ENCODE results near the gene CEP85L. TPM values are rescaled to one million over a fixed set of nuclear protein-coding genes. Genes with fewer than 3 reads are reported as not detected.

Gene CEP85L
- total RNA-seq, 1 experiment from 2014 or later: 3.7 TPM

GRCh38 chr6:118586746-118587485 lies 64.5 kb downstream of the CEP85L start:
- H3K4me3 ChIP-seq (ENCODE audit: insufficient read depth, low read depth, low read length): no peak overlapping the region
- H3K27me3 ChIP-seq (ENCODE audit: control insufficient read depth, insufficient read depth, low read length): no peaks in the 10 kb centered on the region
- H3K36me3 ChIP-seq (replicated peaks; ENCODE audit: control insufficient read depth, insufficient read depth, low read length): no peaks in the 10 kb centered on the region
- DNase-seq: no peak

- DNase-seq: no peak
- H3K36me3 ChIP-seq (replicated peaks; ENCODE audit: control insufficient read depth, insufficient read depth, low read length): no peaks in the 10 kb centered on the region
- no peaks in the 10 kb centered on the region for H3K27me3 ChIP-seq (ENCODE audit: control insufficient read depth, insufficient read depth, low read length)
- H3K4me3 ChIP-seq (ENCODE audit: insufficient read depth, low read depth, low read length): no peak overlapping the region
Observed at GRCh38 chr6:118584911-118585310, 66.5 kb downstream of the CEP85L start.

DNA sequence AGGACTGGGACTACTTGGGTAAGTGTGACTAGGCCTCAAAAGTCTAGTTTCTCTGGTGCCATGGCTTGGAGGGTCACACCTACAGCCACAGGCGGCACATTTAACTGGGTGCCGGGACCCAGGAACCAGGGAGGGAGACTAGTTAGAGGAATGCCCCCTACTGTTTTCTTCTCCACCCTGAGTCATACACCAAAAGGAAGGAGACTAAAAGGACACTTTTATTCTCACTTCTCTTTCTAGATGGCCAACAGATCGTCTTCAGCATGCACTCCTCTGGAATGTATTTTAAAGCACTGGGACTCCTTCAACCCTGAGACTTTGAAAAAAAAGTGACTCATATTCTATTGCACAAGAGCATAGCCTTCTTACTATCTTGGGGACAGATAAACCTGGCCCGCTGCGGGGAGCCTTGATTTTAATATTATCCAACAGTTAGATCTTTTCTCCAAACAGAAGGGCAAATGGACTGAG lies 69.9 kb downstream of the CEP85L start:
- Histone ChIP-seq H3K36me3 (replicated peaks; ENCODE audit: control insufficient read depth, insufficient read depth, low read length) (peaks cover 3% of the 10 kb centered on the region; the same call in 1 of the 2 replicates), H3K4me3 (ENCODE audit: insufficient read depth, low read depth, low read length) (no peak overlapping the region), H3K27me3 (ENCODE audit: control insufficient read depth, insufficient read depth, low read length) (no peaks in the 10 kb centered on the region)
- DNase-seq: no peak

- DNase-seq: peak; percentile 60
- H3K27me3 ChIP-seq (ENCODE audit: control insufficient read depth, insufficient read depth, low read length): no peaks in the 10 kb centered on the region
- H3K4me3 ChIP-seq (ENCODE audit: insufficient read depth, low read depth, low read length): no peak overlapping the region
- peaks cover 5% of the 10 kb centered on the region; the same call in 1 of the 2 replicates for H3K36me3 ChIP-seq (replicated peaks; ENCODE audit: control insufficient read depth, insufficient read depth, low read length)
Observed at GRCh38 chr6:118580585-118581419, 70.6 kb downstream of the CEP85L start.

- no peak for DNase-seq
- no peak overlapping the region for H3K4me3 ChIP-seq (ENCODE audit: insufficient read depth, low read depth, low read length)
Observed at GRCh38 chr6:118579786-118580185, 71.6 kb downstream of the CEP85L start.

GRCh38 chr6:118578617-118579016 lies 72.8 kb downstream of the CEP85L start:
- Histone ChIP-seq H3K27me3 (ENCODE audit: control insufficient read depth, insufficient read depth, low read length) (no peaks in the 10 kb centered on the region), H3K4me3 (ENCODE audit: insufficient read depth, low read depth, low read length) (no peak overlapping the region), H3K36me3 (replicated peaks; ENCODE audit: control insufficient read depth, insufficient read depth, low read length) (peaks cover 5% of the 10 kb centered on the region)
- DNase-seq: no peak

More at GRCh38 chr6:118579786-118580185, 71.6 kb downstream of the CEP85L start:
- H3K36me3 ChIP-seq (replicated peaks; ENCODE audit: control insufficient read depth, insufficient read depth, low read length): peaks cover 5% of the 10 kb centered on the region
- H3K27me3 ChIP-seq (ENCODE audit: control insufficient read depth, insufficient read depth, low read length): no peaks in the 10 kb centered on the region

DNA sequence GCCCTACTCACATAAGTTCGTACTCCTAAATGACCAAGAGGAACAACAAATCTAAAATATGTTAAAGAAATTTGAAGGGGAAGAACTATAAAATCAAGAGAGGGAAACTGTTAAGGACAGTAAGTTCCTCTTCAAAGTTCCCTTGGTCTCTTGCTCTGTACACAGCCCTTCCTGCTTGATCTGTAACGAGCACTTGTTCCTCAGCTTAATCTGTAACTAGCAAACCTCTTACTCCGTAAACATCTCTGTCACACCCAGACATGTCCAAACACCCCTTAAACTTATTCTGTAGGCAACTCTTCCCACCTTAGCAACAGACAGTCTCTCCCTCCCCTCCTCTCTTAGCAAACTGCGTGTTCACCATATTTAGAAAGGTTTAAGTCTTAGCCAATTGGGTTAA lies 73.4 kb downstream of the CEP85L start:
- Histone ChIP-seq H3K36me3 (replicated peaks; ENCODE audit: control insufficient read depth, insufficient read depth, low read length) (peaks cover 5% of the 10 kb centered on the region), H3K4me3 (ENCODE audit: insufficient read depth, low read depth, low read length) (no peak overlapping the region)
- DNase-seq: no peak

GRCh38 chr6:118574051-118574865 lies 77.1 kb downstream of the CEP85L start:
- H3K4me3 ChIP-seq (ENCODE audit: insufficient read depth, low read depth, low read length): peak overlapping the region; percentile 38; the same call in 1 of the 2 replicates
- DNase-seq: no peak
- H3K36me3 ChIP-seq (replicated peaks; ENCODE audit: control insufficient read depth, insufficient read depth, low read length): peaks cover 5% of the 10 kb centered on the region
- H3K27me3 ChIP-seq (ENCODE audit: control insufficient read depth, insufficient read depth, low read length): no peaks in the 10 kb centered on the region

More for the DNA sequence above, 73.4 kb downstream of the CEP85L start:
- no peaks in the 10 kb centered on the region for H3K27me3 ChIP-seq (ENCODE audit: control insufficient read depth, insufficient read depth, low read length)

DNA sequence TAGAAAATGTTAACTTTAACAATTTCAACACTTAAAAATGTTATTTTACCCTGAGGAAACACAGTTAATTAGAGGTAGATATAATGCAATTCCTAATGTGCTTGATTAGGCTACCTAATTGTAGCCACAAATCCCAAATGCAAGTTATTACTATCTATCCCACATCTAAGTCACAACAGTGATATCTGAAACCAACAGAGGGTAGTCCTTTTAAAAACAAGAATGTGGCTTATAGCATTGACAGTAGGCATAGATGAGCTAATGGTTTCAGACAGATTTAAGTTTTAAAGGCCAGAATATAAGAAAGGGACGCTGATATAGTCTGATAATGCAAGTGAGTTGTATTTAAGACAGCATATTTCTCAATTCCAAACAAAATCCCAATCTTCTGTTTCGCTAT lies 80.3 kb downstream of the CEP85L start:
- H3K36me3 ChIP-seq (replicated peaks; ENCODE audit: control insufficient read depth, insufficient read depth, low read length): no peaks in the 10 kb centered on the region; the same call in 1 of the 2 replicates
- H3K4me3 ChIP-seq (ENCODE audit: insufficient read depth, low read depth, low read length): no peak overlapping the region
- no peak for DNase-seq
- no peaks in the 10 kb centered on the region for H3K27me3 ChIP-seq (ENCODE audit: control insufficient read depth, insufficient read depth, low read length)

- Histone ChIP-seq H3K36me3 (replicated peaks; ENCODE audit: control insufficient read depth, insufficient read depth, low read length) (peaks cover 6% of the 10 kb centered on the region), H3K4me3 (ENCODE audit: insufficient read depth, low read depth, low read length) (no peak overlapping the region), H3K27me3 (ENCODE audit: control insufficient read depth, insufficient read depth, low read length) (no peaks in the 10 kb centered on the region)
- DNase-seq: no peak
Observed at GRCh38 chr6:118569498-118569897, 81.9 kb downstream of the CEP85L start.

- Histone ChIP-seq H3K4me3 (ENCODE audit: insufficient read depth, low read depth, low read length) (no peak overlapping the region), H3K36me3 (replicated peaks; ENCODE audit: control insufficient read depth, insufficient read depth, low read length) (peaks cover 6% of the 10 kb centered on the region), H3K27me3 (ENCODE audit: control insufficient read depth, insufficient read depth, low read length) (no peaks in the 10 kb centered on the region)
- no peak for DNase-seq
Observed at GRCh38 chr6:118567974-118568373, 83.4 kb downstream of the CEP85L start.

GRCh38 chr6:118565311-118565960 lies 86.0 kb downstream of the CEP85L start:
- H3K36me3 ChIP-seq (replicated peaks; ENCODE audit: control insufficient read depth, insufficient read depth, low read length): peaks cover 6% of the 10 kb centered on the region
- no peaks in the 10 kb centered on the region for H3K27me3 ChIP-seq (ENCODE audit: control insufficient read depth, insufficient read depth, low read length)
- peak; percentile 28 for DNase-seq
- no peak overlapping the region for H3K4me3 ChIP-seq (ENCODE audit: insufficient read depth, low read depth, low read length)

GRCh38 chr6:118562959-118563358 lies 88.4 kb downstream of the CEP85L start:
- H3K36me3 ChIP-seq (replicated peaks; ENCODE audit: control insufficient read depth, insufficient read depth, low read length): peaks cover 6% of the 10 kb centered on the region
- H3K4me3 ChIP-seq (ENCODE audit: insufficient read depth, low read depth, low read length): no peak overlapping the region
- no peaks in the 10 kb centered on the region for H3K27me3 ChIP-seq (ENCODE audit: control insufficient read depth, insufficient read depth, low read length)
- DNase-seq: no peak

- H3K27me3 ChIP-seq (ENCODE audit: control insufficient read depth, insufficient read depth, low read length): no peaks in the 10 kb centered on the region
- peaks cover 6% of the 10 kb centered on the region for H3K36me3 ChIP-seq (replicated peaks; ENCODE audit: control insufficient read depth, insufficient read depth, low read length)
- H3K4me3 ChIP-seq (ENCODE audit: insufficient read depth, low read depth, low read length): no peak overlapping the region
- no peak for DNase-seq
Observed at GRCh38 chr6:118562248-118562647, 89.1 kb downstream of the CEP85L start.
